HG02623 (cell line): ENCODE measurements around the gene BAG3.
"Not testable (repeated sequence)": the region's sequence is repeated elsewhere in the genome, so short reads cannot be mapped to it uniquely, and the experiment has no call there.

Experiments used
- ATAC-seq: cut with Tn5 transposase; IDR thresholded peaks from one replicate; pipeline ENCODE4 v1.9.1; 2021; ENCODE audit warnings: moderate library complexity; ENCODE audit not compliant: unreplicated experiment

Gene BAG3

GRCh38 chr10:119640384-119640783, 10.8 kb upstream of the BAG3 start:
- ATAC-seq = no peak

GRCh38 chr10:119640875-119641526, 10.2 kb upstream of the BAG3 start:
- no peak for ATAC-seq

DNA sequence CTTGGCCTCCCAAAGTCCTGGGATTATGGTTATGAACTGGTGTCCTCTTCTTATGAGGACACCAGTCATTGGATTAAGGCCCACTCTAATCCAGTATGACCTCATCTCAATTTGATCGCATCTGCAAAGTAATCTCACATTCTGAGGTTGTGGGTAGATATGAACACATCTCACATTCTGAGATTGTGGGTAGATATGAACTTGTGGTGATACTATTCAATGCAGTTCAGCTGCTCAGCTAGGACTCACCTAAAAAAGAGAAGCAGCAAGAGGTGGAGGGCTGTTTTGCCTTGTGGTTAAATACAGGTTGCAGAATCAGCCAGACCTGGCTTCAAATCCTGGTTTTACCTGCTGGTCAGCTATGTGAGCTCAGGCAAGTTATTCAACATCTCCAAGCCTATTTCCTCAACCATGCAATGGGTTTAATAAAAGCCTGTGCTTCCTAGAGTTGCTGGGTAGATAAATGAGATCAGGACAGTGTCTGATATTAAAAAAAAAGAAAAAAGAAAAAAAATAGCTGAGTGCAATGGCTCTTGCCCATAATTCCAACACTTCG, 8.5 kb upstream of the BAG3 start:
- no peak for ATAC-seq

GRCh38 chr10:119643306-119644204, 7.6 kb upstream of the BAG3 start:
- no peak for ATAC-seq

GRCh38 chr10:119644205-119644814, 6.9 kb upstream of the BAG3 start:
- no peak for ATAC-seq

- ATAC-seq = no peak
Observed at GRCh38 chr10:119644994-119645393, 6.2 kb upstream of the BAG3 start.

- no peak for ATAC-seq
Observed at GRCh38 chr10:119650062-119650461, 1.1 kb upstream of the BAG3 start.

DNA sequence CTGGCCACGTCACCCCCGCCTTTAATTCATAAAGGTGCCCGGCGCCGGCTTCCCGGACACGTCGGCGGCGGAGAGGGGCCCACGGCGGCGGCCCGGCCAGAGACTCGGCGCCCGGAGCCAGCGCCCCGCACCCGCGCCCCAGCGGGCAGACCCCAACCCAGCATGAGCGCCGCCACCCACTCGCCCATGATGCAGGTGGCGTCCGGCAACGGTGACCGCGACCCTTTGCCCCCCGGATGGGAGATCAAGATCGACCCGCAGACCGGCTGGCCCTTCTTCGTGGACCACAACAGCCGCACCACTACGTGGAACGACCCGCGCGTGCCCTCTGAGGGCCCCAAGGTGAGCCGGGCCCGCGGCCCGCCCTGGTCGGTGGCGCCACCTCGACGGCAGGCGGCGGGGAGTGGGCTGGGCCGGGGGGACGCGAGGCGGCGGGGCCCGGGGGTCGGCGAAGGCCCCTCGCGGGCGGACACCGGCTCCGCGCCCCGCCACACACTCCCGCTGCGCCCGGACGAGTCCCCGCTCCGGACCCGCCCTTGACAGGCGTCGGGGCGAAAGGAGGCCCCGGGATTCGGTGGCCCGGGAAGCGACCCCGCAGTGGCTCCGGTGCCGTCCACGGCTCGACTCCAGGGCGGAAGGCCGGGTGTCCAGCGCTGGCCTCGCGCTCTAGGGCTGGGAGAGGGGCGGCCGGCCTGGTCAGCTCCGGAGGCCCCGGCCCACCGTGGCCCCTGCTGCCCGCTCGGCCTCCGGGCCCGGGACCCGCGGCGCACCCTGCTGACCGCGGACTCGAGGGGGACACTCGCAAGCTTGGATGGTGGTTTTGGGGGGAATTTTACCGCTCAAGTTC, 557 bp downstream of the BAG3 start:
- peak; percentile 11 for ATAC-seq

GRCh38 chr10:119652361-119652730, 1.2 kb downstream of the BAG3 start:
- no peak for ATAC-seq

- no peak for ATAC-seq
Observed at GRCh38 chr10:119653209-119653608, 2.0 kb downstream of the BAG3 start.

DNA sequence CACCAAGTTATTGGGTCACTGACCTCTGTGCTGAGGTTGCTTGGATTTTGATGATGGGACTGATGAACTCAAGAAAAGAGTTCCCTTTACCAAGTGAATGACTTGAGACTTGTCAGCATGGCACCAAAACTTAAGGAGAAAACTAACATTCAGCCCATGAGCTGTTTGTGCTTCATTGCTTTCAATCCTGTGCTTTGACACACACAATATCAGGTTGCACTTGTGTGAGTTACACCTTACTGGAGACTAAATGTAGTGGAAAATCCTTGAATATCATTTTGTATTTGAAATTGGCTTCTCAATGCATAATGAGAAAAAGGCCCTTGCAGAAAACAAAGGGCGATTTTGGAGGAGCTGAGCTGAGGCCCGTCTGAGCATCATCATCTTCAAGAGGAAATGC, 2.7 kb downstream of the BAG3 start:
- ATAC-seq = no peak

DNA sequence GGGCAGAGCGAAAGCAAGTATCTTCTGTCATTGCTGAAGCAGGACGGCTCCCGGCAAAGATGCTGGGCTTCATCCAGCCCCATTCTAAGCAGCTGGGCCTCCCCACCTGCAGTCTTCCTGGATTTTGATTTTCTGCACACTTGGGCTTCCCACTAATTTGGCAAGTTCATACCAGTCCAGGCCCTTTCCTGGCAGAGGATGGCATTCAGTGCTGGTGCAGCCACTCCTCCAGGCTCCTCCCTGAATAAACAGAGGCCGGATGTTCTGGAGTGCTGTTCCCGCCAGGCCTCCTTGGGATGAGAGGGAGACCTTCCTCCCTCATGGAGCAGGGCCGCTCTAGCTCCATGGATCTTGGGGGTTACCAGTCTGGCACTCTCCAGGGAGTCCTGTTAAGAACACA, 3.4 kb downstream of the BAG3 start:
- ATAC-seq = no peak

GRCh38 chr10:119655566-119656001, 4.4 kb downstream of the BAG3 start:
- no peak for ATAC-seq

DNA sequence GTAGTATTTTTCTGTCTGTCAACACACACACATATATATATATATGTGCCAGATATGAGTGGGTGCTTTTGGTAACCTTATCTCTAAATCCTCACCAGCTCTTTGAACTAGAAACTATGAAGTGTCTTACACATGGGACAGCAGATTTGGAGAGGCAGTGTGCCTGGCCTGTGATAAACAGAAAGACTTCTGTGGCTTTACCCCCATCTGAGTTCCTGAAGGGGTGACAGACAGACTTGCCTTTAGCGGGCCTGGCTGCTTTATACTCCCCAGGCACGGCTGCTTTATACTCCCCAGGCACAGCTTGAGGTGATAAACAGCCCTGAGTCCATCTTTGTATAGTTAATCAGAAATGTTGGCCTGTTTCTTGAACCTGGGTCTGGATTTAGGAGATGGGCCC, 5.6 kb downstream of the BAG3 start:
- no peak for ATAC-seq

GRCh38 chr10:119657725-119658124, 6.5 kb downstream of the BAG3 start:
- ATAC-seq = no peak

DNA sequence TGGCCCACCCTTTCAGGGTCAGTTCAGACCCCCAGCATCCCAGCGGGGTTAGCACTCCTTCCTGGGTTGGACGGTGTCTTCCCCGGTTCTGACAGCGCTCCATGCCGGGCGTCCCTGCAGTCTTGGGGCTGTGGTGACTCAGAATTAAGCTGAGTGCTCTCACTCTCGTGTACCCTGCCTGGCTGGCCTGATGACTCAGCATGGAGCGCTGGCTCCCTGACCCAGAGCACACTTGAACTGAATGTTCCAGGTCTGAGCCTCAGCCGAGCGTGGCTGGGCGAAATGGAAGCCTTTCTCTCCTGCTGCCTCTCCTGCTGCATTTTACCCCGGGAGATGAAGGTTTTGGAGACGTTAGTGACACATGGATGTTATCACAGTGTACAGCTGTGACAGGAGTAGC, 7.1 kb downstream of the BAG3 start:
- no peak for ATAC-seq

DNA sequence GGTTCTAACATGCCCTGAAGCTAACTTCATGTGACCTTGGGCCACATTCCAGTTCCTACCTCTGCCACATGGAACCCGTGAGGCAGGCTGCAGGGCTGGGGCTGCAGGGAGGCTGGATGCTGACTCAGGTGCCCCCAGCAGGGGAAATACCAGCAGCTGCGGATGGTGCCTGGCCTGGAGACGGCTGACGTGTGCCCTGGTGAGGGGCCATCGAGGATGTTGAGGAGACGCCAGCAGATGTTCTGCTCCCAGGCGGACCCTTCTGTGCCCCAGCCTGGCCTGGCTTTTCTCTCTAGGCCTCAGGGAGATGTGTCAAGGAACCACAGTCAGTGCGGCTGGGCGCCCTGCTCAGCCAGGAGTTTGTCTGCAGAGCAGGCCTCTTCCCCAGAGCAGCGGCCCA, 8.8 kb downstream of the BAG3 start:
- no peak for ATAC-seq

GRCh38 chr10:119662076-119662605, 11.0 kb downstream of the BAG3 start:
- not testable (repeated sequence) for ATAC-seq

- ATAC-seq = no peak
Observed at GRCh38 chr10:119663866-119664698, 12.9 kb downstream of the BAG3 start.
